Thyroid gland (tissue), 4 donors: ENCODE measurements around the gene POFUT2.

Experiments used
- POLR2A ChIP-seq, 2 donors: fragments of 450-650 bp; IDR thresholded peaks; one replicate each; pipeline ENCODE4 v1.6.1; 2017; ENCODE audit warnings: antibody characterized with exemption in 2 of 2, mild to moderate bottlenecking in 2 of 2, moderate library complexity in 1 of 2
- TF ChIP-seq, protein P1 (sequence below), 6 experiments: fragments of 200-600 bp in 3 of 6; fragments of 450-650 bp in 3 of 6; sonication (generic) in 3 of 6; IDR thresholded peaks; one replicate each; pipeline ENCODE4 v1.5.1; 2016 to 2019; ENCODE audit warnings: antibody characterized with exemption in 6 of 6, mild to moderate bottlenecking in 2 of 6, inconsistent platforms in 1 of 6, moderate library complexity in 1 of 6

DNA sequence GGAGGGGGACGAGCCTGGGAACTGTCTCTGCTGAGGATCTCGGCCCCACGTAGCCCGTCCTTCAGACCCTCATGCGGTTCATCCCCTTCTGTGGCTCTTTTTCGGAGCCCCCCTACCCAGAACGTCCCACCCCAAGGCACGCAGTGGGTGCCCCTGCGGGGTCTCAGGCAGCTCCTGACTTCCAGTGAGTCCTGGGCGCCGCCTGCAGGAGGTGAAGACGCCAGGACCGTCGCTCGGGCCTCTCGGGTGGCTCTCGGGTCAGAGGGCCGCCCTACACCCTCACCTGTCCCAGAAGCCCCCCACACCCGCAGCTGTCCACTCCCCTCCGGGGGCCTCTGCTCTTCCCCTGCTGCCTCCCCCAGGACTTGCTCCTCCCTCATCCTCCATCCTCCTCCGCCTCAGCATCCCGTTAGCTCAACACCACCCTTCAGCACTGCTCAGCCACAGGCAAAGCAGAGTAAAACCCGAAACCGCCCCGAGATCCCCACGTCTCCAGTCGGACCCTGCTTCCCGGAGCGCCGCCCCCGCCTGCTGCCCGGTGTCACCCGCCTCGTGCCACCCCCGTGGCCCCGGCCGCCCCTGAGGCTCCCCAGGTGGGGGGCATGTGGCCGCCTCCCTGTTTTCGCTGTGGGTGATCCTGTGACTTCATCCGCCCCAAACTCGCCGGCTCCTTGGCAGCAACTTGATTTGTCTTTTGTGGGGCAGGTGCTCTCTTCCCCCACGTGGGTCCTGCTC is 13.3 kb upstream of the POFUT2 start:
- TF ChIP-seq POLR2A (IDR thresholded peaks at IDR 0.05), result no peak
- TF ChIP-seq, protein P1, sequence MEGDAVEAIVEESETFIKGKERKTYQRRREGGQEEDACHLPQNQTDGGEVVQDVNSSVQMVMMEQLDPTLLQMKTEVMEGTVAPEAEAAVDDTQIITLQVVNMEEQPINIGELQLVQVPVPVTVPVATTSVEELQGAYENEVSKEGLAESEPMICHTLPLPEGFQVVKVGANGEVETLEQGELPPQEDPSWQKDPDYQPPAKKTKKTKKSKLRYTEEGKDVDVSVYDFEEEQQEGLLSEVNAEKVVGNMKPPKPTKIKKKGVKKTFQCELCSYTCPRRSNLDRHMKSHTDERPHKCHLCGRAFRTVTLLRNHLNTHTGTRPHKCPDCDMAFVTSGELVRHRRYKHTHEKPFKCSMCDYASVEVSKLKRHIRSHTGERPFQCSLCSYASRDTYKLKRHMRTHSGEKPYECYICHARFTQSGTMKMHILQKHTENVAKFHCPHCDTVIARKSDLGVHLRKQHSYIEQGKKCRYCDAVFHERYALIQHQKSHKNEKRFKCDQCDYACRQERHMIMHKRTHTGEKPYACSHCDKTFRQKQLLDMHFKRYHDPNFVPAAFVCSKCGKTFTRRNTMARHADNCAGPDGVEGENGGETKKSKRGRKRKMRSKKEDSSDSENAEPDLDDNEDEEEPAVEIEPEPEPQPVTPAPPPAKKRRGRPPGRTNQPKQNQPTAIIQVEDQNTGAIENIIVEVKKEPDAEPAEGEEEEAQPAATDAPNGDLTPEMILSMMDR (IDR thresholded peaks at IDR 0.05), result no peak
